ENCODE measurements around the gene DENND2A. TPM values are rescaled to one million over a fixed set of nuclear protein-coding genes. Genes with fewer than 3 reads are reported as not detected.

DENND2A gene
- total and polyA plus RNA-seq, 10 of the 15 experiments (the other 5 are each of a cell fraction or from before 2014, with no cell fraction given) = 0.01 TPM; not detected in 9

DNA sequence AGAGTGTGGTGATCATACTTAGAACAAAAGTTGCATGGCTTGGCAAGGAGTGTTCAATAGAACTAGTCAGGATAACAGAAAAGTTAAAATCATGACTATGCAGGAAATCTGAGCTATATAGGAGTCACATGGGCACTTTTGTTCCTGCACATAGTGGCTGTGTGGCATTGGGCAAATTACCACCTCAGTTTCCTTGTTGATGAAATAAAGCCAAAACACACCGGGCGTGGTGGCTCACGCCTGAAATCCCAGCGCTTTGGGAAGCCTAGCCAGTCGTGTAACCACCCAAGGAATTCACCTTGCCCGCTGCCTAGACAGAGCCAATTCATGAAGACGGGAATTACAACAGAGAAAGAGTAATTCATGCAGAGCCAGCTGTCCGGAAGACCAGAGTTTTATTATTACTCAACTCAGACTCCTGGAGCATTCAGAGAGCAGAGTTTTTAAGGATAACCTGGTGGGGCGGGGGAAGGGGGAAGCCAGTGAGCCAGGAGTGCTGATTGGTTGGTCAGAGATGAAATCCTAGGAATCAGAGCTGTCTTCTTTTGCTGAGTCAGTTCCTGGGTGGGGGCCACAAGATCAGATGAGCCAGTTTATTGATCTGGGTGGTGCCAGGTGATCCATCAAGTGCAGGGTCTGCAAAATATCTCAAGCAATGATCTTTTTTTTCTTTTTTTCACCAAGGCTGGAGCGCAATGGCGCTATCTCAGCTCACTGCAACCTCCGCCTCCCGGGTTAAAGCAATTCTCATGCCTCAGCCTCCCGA, 154.9 kb downstream of the DENND2A start:
- Histone ChIP-seq H3K9me3 (replicated peaks; ENCODE audit: control insufficient read depth, insufficient read depth, low read length) (no peaks in the 10 kb centered on the region), H3K27me3 (replicated peaks in 1 of 2; ENCODE audit: control insufficient read depth in 2 of 2, insufficient read depth in 2 of 2, low read length in 1 of 2) (no peaks in the 10 kb centered on the region; a peak in 1 of 4 replicates), H3K9ac (ENCODE audit: control insufficient read depth, insufficient read depth, low read length) (no peak overlapping the region), H3K36me3 (ENCODE audit: control insufficient read depth in 2 of 2, insufficient read depth in 2 of 2, low read length in 1 of 2) (no peaks in the 10 kb centered on the region), H3K4me1 (ENCODE audit: control insufficient read depth, insufficient read depth, low read length) (no peaks in the 10 kb centered on the region), H2AFZ (ENCODE audit: control insufficient read depth, low read depth, low read length) (no peak overlapping the region), H3K4me3 (no peak overlapping the region), H3K27ac (ENCODE audit: control insufficient read depth, insufficient read depth) (no peak overlapping the region), H3K79me2 (ENCODE audit: control insufficient read depth, insufficient read depth, low read length) (no peaks in the 10 kb centered on the region), H3K4me2 (ENCODE audit: control insufficient read depth, insufficient read depth) (no peak overlapping the region), H4K20me1 (ENCODE audit: control insufficient read depth, insufficient read depth) (no peaks in the 10 kb centered on the region)
- SMC1A ChIA-PET (ENCODE audit: uncharacterized antibody, unreplicated experiment) = no interaction called here
- FAIRE-seq (no peak), DNase-seq (ENCODE audit: low read depth, low spot score) (no peak), ATAC-seq (no peak)
- in situ Hi-C loops (cut with MboI) (no loop called here), intact Hi-C loops (cut with micrococcal nuclease; ENCODE audit: unreplicated experiment) (no loop called here)
- 40% methylated on average over 14 of the region's 14 CpGs for WGBS (ENCODE audit: insufficient coverage, insufficient replicate concordance, low lambda C conversion rate, missing lambda C conversion rate)
- POLR2A ChIA-PET = no interaction called here
- no TSS peak for BruUV-seq (replicated peaks)
- RAD21 ChIA-PET (ENCODE audit: unreplicated experiment) = no interaction called here
- CTCF ChIA-PET = no interaction called here
- TF ChIP-seq FOS (IDR thresholded peaks at IDR 0.05; ENCODE audit: borderline replicate concordance, extremely low read depth, insufficient read length) = no peak

DNA sequence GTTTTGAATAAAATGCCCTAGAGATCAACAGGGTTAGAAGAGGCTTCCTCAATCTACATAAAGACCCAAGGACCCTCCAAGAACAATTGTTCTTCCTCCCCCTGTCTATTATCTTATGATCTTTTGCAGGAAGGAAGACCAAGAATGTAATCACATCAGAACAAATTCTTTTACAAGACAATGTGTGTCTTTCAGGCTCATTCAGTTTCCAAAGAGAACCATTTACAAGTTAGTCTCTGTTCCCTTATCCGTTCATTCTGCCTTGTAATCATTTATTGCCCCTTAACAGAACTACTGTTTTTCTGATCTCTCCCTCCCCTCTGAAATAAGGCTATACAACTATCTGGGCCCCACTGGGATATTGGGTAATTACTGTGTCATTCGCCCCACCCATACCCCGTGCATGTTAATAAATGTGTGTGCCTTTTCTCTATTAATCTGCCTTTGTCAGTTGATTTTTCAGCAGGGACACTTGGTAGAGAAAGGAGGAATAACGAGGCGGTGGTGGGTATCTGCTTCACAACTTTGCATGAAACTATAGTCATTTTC, 155.6 kb downstream of the DENND2A start:
- Histone ChIP-seq H2AFZ (ENCODE audit: control insufficient read depth, low read depth, low read length) (no peak overlapping the region), H3K27ac (ENCODE audit: control insufficient read depth, insufficient read depth) (no peak overlapping the region), H3K4me3 (no peak overlapping the region), H3K27me3 (replicated peaks in 1 of 2; ENCODE audit: control insufficient read depth in 2 of 2, insufficient read depth in 2 of 2, low read length in 1 of 2) (no peaks in the 10 kb centered on the region; a peak in 1 of 4 replicates), H3K4me2 (ENCODE audit: control insufficient read depth, insufficient read depth) (no peak overlapping the region), H3K9ac (ENCODE audit: control insufficient read depth, insufficient read depth, low read length) (no peak overlapping the region), H3K4me1 (ENCODE audit: control insufficient read depth, insufficient read depth, low read length) (no peaks in the 10 kb centered on the region), H4K20me1 (ENCODE audit: control insufficient read depth, insufficient read depth) (no peaks in the 10 kb centered on the region), H3K9me3 (replicated peaks; ENCODE audit: control insufficient read depth, insufficient read depth, low read length) (no peaks in the 10 kb centered on the region), H3K79me2 (ENCODE audit: control insufficient read depth, insufficient read depth, low read length) (no peaks in the 10 kb centered on the region), H3K36me3 (ENCODE audit: control insufficient read depth in 2 of 2, insufficient read depth in 2 of 2, low read length in 1 of 2) (no peaks in the 10 kb centered on the region)
- RAD21 ChIA-PET (ENCODE audit: unreplicated experiment) = no interaction called here
- ATAC-seq = no peak
- TF ChIP-seq, protein P1, sequence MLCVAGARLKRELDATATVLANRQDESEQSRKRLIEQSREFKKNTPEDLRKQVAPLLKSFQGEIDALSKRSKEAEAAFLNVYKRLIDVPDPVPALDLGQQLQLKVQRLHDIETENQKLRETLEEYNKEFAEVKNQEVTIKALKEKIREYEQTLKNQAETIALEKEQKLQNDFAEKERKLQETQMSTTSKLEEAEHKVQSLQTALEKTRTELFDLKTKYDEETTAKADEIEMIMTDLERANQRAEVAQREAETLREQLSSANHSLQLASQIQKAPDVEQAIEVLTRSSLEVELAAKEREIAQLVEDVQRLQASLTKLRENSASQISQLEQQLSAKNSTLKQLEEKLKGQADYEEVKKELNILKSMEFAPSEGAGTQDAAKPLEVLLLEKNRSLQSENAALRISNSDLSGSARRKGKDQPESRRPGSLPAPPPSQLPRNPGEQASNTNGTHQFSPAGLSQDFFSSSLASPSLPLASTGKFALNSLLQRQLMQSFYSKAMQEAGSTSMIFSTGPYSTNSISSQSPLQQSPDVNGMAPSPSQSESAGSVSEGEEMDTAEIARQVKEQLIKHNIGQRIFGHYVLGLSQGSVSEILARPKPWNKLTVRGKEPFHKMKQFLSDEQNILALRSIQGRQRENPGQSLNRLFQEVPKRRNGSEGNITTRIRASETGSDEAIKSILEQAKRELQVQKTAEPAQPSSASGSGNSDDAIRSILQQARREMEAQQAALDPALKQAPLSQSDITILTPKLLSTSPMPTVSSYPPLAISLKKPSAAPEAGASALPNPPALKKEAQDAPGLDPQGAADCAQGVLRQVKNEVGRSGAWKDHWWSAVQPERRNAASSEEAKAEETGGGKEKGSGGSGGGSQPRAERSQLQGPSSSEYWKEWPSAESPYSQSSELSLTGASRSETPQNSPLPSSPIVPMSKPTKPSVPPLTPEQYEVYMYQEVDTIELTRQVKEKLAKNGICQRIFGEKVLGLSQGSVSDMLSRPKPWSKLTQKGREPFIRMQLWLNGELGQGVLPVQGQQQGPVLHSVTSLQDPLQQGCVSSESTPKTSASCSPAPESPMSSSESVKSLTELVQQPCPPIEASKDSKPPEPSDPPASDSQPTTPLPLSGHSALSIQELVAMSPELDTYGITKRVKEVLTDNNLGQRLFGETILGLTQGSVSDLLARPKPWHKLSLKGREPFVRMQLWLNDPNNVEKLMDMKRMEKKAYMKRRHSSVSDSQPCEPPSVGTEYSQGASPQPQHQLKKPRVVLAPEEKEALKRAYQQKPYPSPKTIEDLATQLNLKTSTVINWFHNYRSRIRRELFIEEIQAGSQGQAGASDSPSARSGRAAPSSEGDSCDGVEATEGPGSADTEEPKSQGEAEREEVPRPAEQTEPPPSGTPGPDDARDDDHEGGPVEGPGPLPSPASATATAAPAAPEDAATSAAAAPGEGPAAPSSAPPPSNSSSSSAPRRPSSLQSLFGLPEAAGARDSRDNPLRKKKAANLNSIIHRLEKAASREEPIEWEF (IDR thresholded peaks at IDR 0.05; ENCODE audit: insufficient replicate concordance, low read depth, low read length) = no peak
- TF ChIP-seq, protein P2, sequence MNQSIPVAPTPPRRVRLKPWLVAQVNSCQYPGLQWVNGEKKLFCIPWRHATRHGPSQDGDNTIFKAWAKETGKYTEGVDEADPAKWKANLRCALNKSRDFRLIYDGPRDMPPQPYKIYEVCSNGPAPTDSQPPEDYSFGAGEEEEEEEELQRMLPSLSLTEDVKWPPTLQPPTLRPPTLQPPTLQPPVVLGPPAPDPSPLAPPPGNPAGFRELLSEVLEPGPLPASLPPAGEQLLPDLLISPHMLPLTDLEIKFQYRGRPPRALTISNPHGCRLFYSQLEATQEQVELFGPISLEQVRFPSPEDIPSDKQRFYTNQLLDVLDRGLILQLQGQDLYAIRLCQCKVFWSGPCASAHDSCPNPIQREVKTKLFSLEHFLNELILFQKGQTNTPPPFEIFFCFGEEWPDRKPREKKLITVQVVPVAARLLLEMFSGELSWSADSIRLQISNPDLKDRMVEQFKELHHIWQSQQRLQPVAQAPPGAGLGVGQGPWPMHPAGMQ (IDR thresholded peaks at IDR 0.05; ENCODE audit: borderline replicate concordance) = no peak
- TF ChIP-seq ZNF622 (IDR thresholded peaks at IDR 0.05) (no peak), SP1 (IDR thresholded peaks at IDR 0.05; ENCODE audit: low read depth, low read length) (no peak), HDGF (IDR thresholded peaks at IDR 0.05) (no peak), RFX5 (IDR thresholded peaks at IDR 0.05; ENCODE audit: low read depth, low read length) (no peak), ZSCAN29 (IDR thresholded peaks at IDR 0.05) (no peak), CEBPB (IDR thresholded peaks at IDR 0.05; ENCODE audit: borderline replicate concordance in 1 of 2, low read depth in 2 of 2, low read length in 2 of 2) (no peak)
- in situ Hi-C loops (cut with MboI) (no loop called here), intact Hi-C loops (cut with micrococcal nuclease; ENCODE audit: unreplicated experiment) (no loop called here)
- WGBS (ENCODE audit: insufficient coverage, insufficient replicate concordance, low lambda C conversion rate, missing lambda C conversion rate) = 20% methylated on average over 5 of the region's 5 CpGs
- FAIRE-seq = no peak
- no TSS peak for BruUV-seq (replicated peaks)
- DNase-seq (ENCODE audit: low read depth, low spot score) = no peak
- POLR2A ChIA-PET = no interaction called here
- CTCF ChIA-PET = no interaction called here
- SMC1A ChIA-PET (ENCODE audit: uncharacterized antibody, unreplicated experiment) = no interaction called here

Data from GM12878 (cell line).